ENCODE data around the gene JCAD. TPM values are rescaled to one million over a fixed set of nuclear protein-coding genes. Genes with fewer than 3 reads are reported as not detected.

JCAD gene
- total and polyA plus RNA-seq, 9 of the 15 experiments (the other 6 are each of a cell fraction or from before 2014, with no cell fraction given) = not detected

DNA sequence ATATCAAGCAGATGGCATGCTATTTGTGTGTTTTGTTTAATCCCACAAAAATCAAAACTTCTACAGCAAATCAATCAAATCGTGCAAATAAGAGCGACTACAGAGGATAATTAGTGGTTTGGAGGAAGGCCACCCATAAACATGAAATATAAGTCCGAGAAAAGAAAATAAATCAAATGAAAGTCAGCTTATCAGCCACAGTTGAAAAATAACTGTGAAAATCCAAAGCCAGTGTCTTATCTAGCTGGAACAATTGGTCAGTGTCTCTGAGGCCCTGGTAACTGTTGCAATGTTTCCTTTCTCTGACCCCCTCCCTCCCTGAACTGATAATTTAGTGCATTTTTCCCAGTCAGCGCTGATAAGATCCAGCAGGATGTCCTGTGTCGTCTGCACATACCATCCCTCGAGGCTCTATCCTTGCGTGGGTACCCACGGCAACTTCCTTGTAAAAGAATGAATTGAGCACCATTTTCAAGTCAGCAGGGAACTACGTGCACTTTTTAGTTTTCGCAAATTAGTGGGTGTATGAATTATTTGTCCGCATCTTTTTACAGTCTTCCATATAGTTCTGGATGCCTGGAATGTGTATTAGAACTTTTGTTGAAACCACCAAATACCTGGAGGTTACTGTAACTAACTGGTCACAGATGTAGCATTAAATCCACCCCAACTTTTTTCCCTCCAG lies 10.8 kb upstream of the JCAD start (continued):
- no peak for TF ChIP-seq ZNF668 (CRISPR knock-in tag; IDR thresholded peaks at IDR 0.05)
- TF ChIP-seq ZNF277 (CRISPR knock-in tag; IDR thresholded peaks at IDR 0.05; ENCODE audit: borderline replicate concordance) = no peak
- TF ChIP-seq PHF21A (IDR thresholded peaks at IDR 0.05; ENCODE audit: borderline replicate concordance, low read depth) = no peak
- TF ChIP-seq ZBTB33 (CRISPR knock-in tag; IDR thresholded peaks at IDR 0.05) = no peak
- no peak for TF ChIP-seq TRIM28 (IDR thresholded peaks at IDR 0.05)
- no peak for TF ChIP-seq RBM14 (IDR thresholded peaks at IDR 0.05; ENCODE audit: borderline replicate concordance, insufficient read depth, low read depth, low read length)
- TF ChIP-seq NCOA1 (IDR thresholded peaks at IDR 0.05; ENCODE audit: low read depth) = no peak
- TF ChIP-seq, protein P1, sequence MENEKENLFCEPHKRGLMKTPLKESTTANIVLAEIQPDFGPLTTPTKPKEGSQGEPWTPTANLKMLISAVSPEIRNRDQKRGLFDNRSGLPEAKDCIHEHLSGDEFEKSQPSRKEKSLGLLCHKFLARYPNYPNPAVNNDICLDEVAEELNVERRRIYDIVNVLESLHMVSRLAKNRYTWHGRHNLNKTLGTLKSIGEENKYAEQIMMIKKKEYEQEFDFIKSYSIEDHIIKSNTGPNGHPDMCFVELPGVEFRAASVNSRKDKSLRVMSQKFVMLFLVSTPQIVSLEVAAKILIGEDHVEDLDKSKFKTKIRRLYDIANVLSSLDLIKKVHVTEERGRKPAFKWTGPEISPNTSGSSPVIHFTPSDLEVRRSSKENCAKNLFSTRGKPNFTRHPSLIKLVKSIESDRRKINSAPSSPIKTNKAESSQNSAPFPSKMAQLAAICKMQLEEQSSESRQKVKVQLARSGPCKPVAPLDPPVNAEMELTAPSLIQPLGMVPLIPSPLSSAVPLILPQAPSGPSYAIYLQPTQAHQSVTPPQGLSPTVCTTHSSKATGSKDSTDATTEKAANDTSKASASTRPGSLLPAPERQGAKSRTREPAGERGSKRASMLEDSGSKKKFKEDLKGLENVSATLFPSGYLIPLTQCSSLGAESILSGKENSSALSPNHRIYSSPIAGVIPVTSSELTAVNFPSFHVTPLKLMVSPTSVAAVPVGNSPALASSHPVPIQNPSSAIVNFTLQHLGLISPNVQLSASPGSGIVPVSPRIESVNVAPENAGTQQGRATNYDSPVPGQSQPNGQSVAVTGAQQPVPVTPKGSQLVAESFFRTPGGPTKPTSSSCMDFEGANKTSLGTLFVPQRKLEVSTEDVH (IDR thresholded peaks at IDR 0.05; ENCODE audit: low read depth, partially characterized antibody) = no peak

Data from K562 (cell line).